OCI-LY1 (cell line): ENCODE results near the gene RFNG.

ENCODE experiments used
- EZH2 ChIP-seq: fragments of 200-600 bp; sonication (generic), shearing (Covaris generic); IDR thresholded peaks from 2 replicates; pipeline ENCODE4 v1.8.0; 2017; ENCODE audit warnings: borderline replicate concordance, mixed run types, mild to moderate bottlenecking, antibody characterized with exemption, low read length, moderate library complexity, mixed read lengths
- TF ChIP-seq, protein P1 (sequence below): fragments of 200-600 bp; sonication (generic), shearing (Covaris generic); IDR thresholded peaks from 2 replicates; pipeline ENCODE4 v1.5.1; 2017; ENCODE audit warnings: mild to moderate bottlenecking, antibody characterized with exemption, low read length, moderate library complexity, mixed read lengths

- TF ChIP-seq, protein P1, sequence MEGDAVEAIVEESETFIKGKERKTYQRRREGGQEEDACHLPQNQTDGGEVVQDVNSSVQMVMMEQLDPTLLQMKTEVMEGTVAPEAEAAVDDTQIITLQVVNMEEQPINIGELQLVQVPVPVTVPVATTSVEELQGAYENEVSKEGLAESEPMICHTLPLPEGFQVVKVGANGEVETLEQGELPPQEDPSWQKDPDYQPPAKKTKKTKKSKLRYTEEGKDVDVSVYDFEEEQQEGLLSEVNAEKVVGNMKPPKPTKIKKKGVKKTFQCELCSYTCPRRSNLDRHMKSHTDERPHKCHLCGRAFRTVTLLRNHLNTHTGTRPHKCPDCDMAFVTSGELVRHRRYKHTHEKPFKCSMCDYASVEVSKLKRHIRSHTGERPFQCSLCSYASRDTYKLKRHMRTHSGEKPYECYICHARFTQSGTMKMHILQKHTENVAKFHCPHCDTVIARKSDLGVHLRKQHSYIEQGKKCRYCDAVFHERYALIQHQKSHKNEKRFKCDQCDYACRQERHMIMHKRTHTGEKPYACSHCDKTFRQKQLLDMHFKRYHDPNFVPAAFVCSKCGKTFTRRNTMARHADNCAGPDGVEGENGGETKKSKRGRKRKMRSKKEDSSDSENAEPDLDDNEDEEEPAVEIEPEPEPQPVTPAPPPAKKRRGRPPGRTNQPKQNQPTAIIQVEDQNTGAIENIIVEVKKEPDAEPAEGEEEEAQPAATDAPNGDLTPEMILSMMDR, result no peak
- TF ChIP-seq EZH2, result no peak
Observed at GRCh38 chr17:82043507-82043906, 8.1 kb downstream of the RFNG start.
